Adipose tissue (tissue), 3 donors: ENCODE measurements around the gene SGCB. TPM values are rescaled to one million over a fixed set of nuclear protein-coding genes. Genes with fewer than 3 reads are reported as not detected.
"Not testable (repeated sequence)": the region's sequence is repeated elsewhere in the genome, so short reads cannot be mapped to it uniquely, and the experiment has no call there.

Source experiments
- H3K27ac ChIP-seq: one replicate; pipeline ENCODE4 v1.5.1; 2013; ENCODE audit warnings: low read depth, low read length
- WGBS, 3 donors: extraction: QIAGEN DNeasy Blood & Tissue Kit; methylation state at CpG; one replicate each; pipeline ENCODE4 v1.1.7; 2013; 5-methylcytosine and 5-hydroxymethylcytosine counted together
- polyA plus RNA-seq, 3 donors: library from polyadenylated mRNA; stranded (reverse); fragments of 200-250 nt; gene quantifications; one replicate each; pipeline ENCODE4 v1.2.3, GENCODE V29; 2013
- donor health status: healthy with polysubstance abuse.
- donor health status: Bipolar disorder and iron deficiency.
- donor health status: healthy.

SGCB gene
- 10 to 100 TPM in 2 of 3 donors, 1 to 10 TPM in 1; 4.2 to 29.8 (median 18.0) TPM for polyA plus RNA-seq

DNA sequence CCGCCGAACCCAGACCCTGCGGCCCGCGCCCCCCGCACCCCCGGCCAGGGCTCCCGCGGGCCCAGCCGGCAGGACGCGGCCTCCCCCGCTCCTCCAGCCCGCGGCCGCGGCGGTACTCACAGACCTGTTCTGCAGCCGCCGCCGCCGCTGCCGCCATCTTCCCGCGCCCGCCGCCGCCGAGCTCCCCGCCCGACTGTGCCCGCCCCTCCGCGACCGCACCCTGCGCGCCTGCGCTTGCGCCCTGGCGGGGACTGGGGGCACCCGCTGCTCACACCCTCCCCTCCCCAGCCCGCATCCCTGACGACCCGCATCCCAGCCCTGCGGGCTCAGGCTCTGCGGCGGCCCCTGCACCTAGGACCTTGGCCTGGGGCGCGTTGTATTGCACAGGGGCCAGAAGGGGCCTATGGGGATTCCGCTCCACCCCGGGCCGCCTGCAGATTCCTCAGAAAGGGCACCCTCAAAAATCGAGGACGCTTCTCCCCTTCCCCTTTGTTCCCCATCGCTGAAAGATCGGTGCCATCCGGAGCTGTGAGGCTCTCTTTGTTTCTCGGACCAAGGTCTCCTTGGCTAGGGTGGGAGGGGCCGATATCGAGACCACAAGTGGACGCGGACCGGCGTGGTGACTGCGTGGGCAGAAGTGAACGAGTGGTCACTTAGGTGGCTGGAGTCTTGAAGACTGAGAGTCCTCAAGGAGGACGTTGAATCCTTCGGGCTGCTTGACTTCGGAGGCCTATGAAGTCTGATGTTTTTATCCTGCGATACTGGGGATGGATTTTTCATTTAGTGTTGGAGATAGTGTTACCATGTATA, at the start of gene SGCB:
TSS of gene SGCB (minus strand) at position 197 of the 810 bp plus-strand sequence. CDS start at position 157, 40 bp downstream.
- WGBS, 3 donors: 4% methylated on average over 52 to 69 of the region's 70 CpGs
- no peak within 1 kb of the TSS for H3K27ac ChIP-seq

GRCh38 chr4:52086425-52086824, 48.3 kb upstream of the SGCB start:
- H3K27ac ChIP-seq: not testable (repeated sequence)
- 77 to 82% (median 80%) methylated on average over 1 of the region's 1 CpG for WGBS, 3 donors

- no peak overlapping the region for H3K27ac ChIP-seq
Measured at GRCh38 chr4:52081216-52081615, 43.1 kb upstream of the SGCB start.

DNA sequence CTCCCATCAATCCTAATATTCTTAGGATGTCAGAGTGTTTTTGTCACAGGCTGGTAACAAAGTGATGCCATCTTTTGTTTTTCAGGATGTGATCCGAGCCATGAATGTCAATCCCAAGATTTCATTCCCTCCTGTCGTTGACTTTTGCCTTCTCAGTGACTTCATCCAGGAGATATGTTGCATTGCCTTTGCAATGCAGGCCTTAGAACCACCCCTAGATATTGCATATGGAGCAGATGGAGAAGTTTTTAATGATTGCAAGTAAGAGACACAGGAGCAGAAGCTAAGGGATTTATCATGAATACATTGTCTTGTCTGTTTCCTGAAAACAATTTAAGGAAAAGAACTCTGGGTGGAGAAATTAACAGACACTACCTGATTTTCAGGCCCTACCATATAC, 41.6 kb upstream of the SGCB start:
- 45 to 73% (median 67%) methylated on average over 2 of the region's 2 CpGs for WGBS, 3 donors
- no peak overlapping the region for H3K27ac ChIP-seq

DNA sequence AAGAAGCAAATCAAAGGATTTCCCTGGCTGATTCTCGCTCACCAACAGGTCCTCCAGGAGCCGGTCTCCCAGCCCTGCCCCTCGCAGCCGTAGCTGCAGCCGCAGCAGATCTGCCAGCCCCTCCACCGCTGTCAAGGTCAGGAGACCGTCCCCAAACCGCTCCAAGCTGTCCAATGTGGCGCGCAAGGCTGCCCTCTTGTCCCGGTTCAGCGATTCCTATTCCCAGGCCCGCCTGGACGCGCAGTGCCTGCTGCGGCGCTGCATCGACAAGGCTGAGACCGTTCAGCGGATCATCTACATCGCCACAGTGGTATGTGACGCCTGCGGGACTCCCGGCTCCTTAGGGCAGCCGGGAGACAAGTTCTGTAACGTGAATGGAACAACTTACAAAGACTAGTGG, 38.6 kb upstream of the SGCB start:
- no peak overlapping the region for H3K27ac ChIP-seq
- WGBS, 3 donors: 6 to 8% (median 8%) methylated on average over 26 of the region's 26 CpGs

DNA sequence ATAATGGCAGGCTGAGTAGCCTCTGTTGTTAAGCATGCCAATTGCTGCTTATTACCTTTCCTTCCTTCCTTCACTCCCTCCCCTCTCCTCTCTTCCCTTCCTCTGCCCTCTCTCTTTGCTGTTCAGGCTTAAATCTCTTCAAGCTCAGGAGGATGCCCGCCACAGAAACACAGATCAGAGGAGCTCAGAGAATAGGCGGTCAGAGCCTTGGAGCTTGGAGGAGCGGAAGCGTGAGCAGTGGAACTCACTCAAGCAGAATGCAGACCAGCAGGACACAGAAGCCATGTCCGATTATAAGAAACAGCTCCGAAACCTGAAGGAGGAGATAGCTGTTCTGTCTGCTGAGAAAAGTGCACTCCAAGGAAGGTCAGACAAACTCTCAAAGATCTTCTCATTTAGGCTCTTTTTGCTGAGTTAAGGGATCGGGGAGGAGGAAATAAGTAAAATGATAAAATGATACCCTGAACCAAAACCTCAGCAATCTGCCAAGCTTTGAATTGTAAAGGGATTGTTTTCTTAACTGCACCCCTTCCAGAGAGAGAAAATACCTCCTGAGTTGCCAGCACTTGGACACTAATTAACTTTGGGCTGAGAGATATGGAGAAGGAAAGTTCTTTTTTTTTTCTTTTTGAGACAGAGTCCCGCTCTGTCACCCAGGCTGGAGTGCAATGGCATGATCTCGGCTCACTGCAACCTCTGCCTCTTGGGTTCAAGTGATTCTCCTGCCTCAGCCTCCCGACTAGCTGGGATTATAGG, 33.9 kb upstream of the SGCB start:
- WGBS, 3 donors: 39 to 80% (median 75%) methylated on average over 10 of the region's 10 CpGs

GRCh38 chr4:52069571-52069970, 31.5 kb upstream of the SGCB start:
- WGBS, 3 donors: 49 to 63% (median 59%) methylated on average over 1 of the region's 1 CpG

More for the DNA sequence above, 33.9 kb upstream of the SGCB start:
- no peak overlapping the region for H3K27ac ChIP-seq

GRCh38 chr4:52059372-52059771, 21.3 kb upstream of the SGCB start:
- 46 to 65% (median 56%) methylated on average over 3 of the region's 3 CpGs for WGBS, 3 donors
- H3K27ac ChIP-seq: no peak overlapping the region

More at GRCh38 chr4:52069571-52069970, 31.5 kb upstream of the SGCB start:
- H3K27ac ChIP-seq: no peak overlapping the region

DNA sequence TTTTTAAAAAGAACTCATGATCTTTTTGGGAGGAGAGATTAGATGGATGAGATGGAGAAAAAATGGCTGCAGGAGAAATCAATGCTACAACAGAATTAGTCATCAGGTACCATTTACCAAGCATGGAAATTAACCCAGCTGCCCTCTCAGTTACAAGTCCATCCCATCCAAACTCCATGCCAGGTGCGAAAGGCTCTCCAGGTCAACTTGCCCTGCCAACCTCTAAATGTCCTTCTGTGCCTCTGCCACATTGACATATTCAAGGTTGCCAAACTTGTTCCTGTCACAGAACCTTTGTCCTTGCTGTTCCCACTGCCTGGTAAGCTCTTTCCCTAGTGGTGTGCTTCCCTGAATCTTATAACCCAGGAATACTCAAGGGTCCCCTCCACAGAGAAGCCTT, 20.2 kb upstream of the SGCB start:
- 67 to 98% (median 77%) methylated on average over 1 of the region's 1 CpG for WGBS, 3 donors

GRCh38 chr4:52057196-52057595, 19.1 kb upstream of the SGCB start:
- no peak overlapping the region for H3K27ac ChIP-seq

More for the DNA sequence above, 20.2 kb upstream of the SGCB start:
- no peak overlapping the region for H3K27ac ChIP-seq

- 87 to 98% (median 94%) methylated on average over 3 of the region's 3 CpGs for WGBS, 3 donors
- no peak overlapping the region for H3K27ac ChIP-seq
Measured at GRCh38 chr4:52054254-52054653, 16.2 kb upstream of the SGCB start.

DNA sequence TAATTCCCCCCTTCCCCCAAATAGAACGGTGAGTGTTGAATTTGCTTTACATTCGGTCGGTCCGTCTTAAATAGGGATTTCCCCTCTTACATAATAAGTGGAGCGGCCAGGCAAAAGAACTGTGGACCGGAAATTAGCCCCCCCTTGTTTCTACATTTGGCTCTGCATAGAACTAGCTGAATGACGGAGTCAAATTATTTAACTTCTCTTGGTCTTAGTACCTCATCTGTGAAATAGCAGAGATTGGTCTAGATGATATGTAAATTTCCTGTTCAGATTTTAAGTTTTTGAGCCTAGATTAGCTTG, 14.3 kb upstream of the SGCB start:
- no peak overlapping the region for H3K27ac ChIP-seq
- 15 to 25% (median 24%) methylated on average over 7 of the region's 7 CpGs for WGBS, 3 donors

DNA sequence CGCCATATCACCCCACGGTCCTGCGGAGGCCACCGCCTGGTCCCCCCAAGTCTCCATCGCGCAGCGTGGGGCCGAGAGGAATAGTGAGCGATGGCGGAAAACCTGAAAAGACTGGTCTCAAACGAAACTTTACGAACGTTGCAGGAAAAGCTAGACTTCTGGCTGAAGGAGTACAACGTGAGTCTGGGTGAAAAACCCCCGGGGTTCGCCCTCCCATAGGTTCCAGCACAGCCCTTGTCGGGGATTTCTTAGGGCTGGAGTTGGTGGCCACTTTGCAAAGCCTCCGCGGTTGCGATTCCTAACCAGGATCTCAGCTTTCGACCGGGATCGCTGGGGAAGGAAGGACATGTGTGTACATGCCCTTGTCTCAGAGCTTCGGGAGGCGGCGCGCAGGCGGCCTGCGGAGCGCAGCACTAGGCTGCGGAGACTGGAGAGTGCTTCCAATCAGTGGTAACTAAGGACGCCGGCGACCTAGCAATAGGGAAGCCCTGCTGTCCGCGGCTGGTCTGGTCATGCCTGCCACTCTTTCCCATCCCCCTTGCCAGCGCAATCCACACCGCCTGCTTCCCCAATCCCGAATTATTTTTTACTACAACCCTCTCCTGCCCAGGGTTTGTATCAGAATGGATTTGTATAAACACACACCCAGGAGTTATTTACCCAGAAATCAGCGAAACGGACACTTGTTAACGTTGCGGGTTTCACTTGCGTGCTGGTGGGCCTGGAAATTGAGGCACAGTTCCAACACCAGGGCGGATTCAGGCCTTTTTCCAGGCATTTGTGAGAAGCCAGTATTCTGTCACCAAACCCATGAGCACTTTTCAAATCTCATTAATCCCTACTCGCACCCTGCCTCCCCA, 13.7 kb upstream of the SGCB start:
- H3K27ac ChIP-seq: no peak overlapping the region
- WGBS, 3 donors: 6 to 8% (median 7%) methylated on average over 46 of the region's 46 CpGs

- 1 to 2% (median 1%) methylated on average over 35 to 44 of the region's 44 CpGs for WGBS, 3 donors
Measured at GRCh38 chr4:52051213-52051614, 13.1 kb upstream of the SGCB start, which contains the start of gene SPATA18. SPATA18 (plus strand) TSS chr4:52051304; CDS start chr4:52051705, 401 bp downstream.

DNA sequence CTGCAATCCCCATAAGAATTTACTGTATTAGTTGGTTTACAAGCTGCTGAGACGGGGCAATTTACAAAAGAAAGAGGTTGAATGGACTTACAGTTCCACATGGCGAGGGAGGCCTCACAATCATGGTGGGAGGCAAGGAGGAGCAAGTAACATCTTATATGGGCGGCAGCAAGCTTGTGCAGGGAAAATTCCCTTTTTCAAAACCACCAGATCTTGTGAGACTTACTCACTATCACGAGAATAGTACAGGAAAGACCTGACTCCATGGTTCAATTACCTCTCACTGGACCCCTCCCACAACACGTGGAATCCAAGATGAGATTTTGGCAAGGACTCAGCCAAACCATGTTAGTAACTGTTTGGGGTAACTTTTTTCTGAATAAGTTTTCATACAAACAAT, 11.2 kb upstream of the SGCB start:
- no peak overlapping the region for H3K27ac ChIP-seq
- 82 to 93% (median 88%) methylated on average over 5 of the region's 5 CpGs for whole genome bisulfite sequencing, 3 donors

More at GRCh38 chr4:52051213-52051614, 13.1 kb upstream of the SGCB start, which contains the start of gene SPATA18:
- no peak within 1 kb of the TSS for H3K27ac ChIP-seq

DNA sequence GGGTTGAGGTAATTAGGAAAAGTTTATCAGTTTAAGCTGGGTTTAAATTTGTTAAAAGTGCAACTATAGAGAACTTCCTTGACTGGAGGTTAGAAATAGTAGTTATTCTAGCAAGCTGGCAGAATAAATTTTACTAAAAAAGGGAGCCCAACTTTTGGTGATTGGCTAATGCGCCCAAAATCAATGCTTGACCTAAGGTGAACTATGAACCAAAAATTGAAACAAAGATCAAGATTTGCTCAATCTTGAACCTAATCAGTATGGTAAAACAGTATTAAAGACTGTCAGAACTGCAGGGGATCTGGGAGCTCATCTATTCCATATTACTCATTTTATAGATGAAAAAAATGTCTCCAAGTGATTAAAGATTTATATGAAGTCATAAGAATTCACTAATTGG, 6.9 kb upstream of the SGCB start:
- H3K27ac ChIP-seq: no peak overlapping the region
- 89 to 95% (median 91%) methylated on average over 1 of the region's 1 CpG for WGBS, 3 donors

DNA sequence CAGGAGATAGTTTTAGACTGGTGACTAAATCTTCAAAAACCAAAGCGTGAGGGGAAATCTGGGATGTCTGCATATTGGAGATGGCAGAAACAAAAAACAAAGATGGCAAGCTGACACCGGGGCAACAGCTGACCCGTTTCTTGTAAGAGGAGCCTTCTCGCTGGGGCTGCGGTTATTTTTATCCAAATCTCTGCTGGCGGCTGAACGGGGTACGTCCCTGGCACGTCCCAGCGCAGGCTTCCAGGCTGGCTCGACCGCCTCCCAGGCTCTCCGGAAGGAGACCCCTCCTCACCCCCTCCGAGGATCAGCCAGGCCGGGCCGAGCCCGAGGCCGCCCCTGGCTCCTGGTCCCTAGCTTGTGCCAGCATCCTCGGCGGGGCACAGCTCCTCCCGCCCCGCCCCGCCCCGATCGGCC, 403 bp downstream of the SGCB start:
- 1% methylated on average over 25 of the region's 25 CpGs for WGBS, 3 donors

DNA sequence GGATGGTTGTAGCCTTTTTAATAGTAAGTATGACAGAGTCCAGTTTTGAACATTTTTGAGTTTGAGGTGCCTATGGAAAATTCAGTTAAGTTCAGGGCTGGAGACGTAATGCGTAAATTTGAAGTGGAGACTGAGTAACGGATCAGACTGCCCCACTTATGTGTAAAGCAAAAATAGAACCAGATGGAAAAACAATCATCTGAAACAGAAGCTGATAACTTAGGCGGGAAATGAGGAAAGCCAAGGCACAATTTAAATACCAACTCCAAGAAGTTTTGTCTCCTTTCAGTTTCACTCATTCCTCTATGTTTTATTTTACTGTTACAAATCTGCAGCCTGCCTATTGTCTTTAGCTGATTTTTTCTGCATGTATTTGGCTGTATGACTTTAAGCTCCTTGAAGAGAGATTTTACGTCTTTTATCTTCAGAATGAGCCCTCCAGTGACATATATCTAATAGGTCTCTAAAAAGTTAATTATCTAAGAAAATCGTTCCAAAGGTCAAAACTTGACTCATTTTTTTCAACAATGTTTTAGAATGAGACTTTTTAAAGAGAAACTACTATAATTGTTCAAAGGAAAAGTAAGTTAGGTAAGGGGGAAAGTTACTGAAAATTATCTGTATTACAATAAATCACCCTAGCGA, 1.1 kb downstream of the SGCB start:
- WGBS, 3 donors: 34 to 47% (median 44%) methylated on average over 7 of the region's 7 CpGs
- no peak overlapping the region for H3K27ac ChIP-seq

More for the DNA sequence above, 403 bp downstream of the SGCB start:
- H3K27ac ChIP-seq: no peak overlapping the region
